ENCODE data around the gene RNU7-1. TPM values are rescaled to one million over a fixed set of nuclear protein-coding genes. Genes with fewer than 3 reads are reported as not detected.

Gene RNU7-1
- total and polyA plus RNA-seq, 10 of the 15 experiments (the other 5 are each of a cell fraction or from before 2014, with no cell fraction given) = not detected

DNA sequence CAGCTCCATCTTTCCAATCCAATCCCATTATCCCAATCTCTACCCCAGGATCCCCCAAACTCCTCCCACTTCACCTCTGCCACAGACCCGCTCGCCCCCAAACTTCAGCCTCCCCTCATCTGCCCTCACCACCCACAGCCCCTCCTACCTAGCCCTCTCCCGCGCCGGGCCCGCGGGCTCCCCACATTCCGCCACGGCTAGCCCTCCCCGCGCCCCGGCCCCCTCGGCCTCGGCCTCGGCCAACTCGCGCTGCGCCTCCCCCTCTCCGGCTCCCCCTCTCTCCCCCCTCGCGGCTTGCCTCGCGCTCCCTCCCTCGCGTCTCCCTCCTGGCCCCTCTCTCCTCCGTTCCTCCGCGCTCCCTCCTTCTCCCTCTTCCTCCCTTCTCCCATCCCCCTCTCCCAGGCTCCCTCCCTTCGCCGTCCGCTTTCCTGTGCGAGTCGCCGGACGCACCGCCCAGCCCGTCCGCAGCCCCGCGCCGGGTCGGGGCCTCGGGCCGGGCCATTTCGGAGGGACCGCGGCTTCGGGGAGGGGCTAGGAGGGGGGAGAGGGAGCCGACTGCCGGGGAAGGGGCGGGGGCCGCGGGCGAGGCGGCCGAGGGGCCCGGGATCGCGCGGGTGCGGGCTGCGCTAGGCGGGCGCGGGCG, 16.1 kb upstream of the RNU7-1 start, which contains the start of gene ATN1:
TSS of gene ATN1 (plus strand) at position 581 of the 643 bp plus-strand sequence. CDS start 6,043 bp downstream, outside the sequence.
- intact Hi-C loops (cut with micrococcal nuclease; ENCODE audit: unreplicated experiment) = no loop called here
- no TSS peak for BruUV-seq (replicated peaks)
- ChIA-PET RAD21 (ENCODE audit: unreplicated experiment) (interaction anchor here (0.6 to 4.6 kb wide), 4 partner anchors 12 to 38 kb away, joined by 3 to 45 read pairs (median 12); partner anchors contain the start of genes C12orf57 and RNU7-1), CTCF (interaction anchor here (1.0 to 6.2 kb wide), 8 partner anchors 10 to 183 kb away, joined by 3 to 111 read pairs (median 6); partner anchors contain the start of genes C12orf57, C1RL, RNU7-1 and SPSB2), SMC1A (ENCODE audit: uncharacterized antibody, unreplicated experiment) (interaction anchor here (0.6 to 3.9 kb wide), 6 partner anchors 17 to 185 kb away, joined by 3 to 29 read pairs (median 6); partner anchors contain the start of genes C12orf57 and RNU7-1), POLR2A (interaction anchor here (0.9 to 4.8 kb wide), 5 partner anchors 10 to 74 kb away, joined by 4 to 28 read pairs (median 9); partner anchors contain the start of gene LRRC23)
- Histone ChIP-seq H3K4me3 (peak within 1 kb of the TSS; percentile 95), H3K36me3 (ENCODE audit: control insufficient read depth in 2 of 2, insufficient read depth in 2 of 2, low read length in 1 of 2) (peaks cover 0 to 3% of the 10 kb centered on the region in 2 experiments; a peak in 1 of 4 replicates), H4K20me1 (ENCODE audit: control insufficient read depth, insufficient read depth) (no peaks in the 10 kb centered on the region), H3K9ac (ENCODE audit: control insufficient read depth, insufficient read depth, low read length) (peak within 1 kb of the TSS; percentile 90), H2AFZ (ENCODE audit: control insufficient read depth, low read depth, low read length) (peak within 1 kb of the TSS; percentile 79), H3K9me3 (replicated peaks; ENCODE audit: control insufficient read depth, insufficient read depth, low read length) (no peaks in the 10 kb centered on the region), H3K4me1 (ENCODE audit: control insufficient read depth, insufficient read depth, low read length) (peaks cover 37% of the 10 kb centered on the region), H3K27me3 (replicated peaks in 1 of 2; ENCODE audit: control insufficient read depth in 2 of 2, insufficient read depth in 2 of 2, low read length in 1 of 2) (no peaks in the 10 kb centered on the region), H3K79me2 (ENCODE audit: control insufficient read depth, insufficient read depth, low read length) (peaks cover 40% of the 10 kb centered on the region), H3K27ac (ENCODE audit: control insufficient read depth, insufficient read depth) (peak within 1 kb of the TSS; percentile 86), H3K4me2 (ENCODE audit: control insufficient read depth, insufficient read depth) (peak within 1 kb of the TSS; percentile 95)
- ATAC-seq (peak; percentile 43), FAIRE-seq (no peak), DNase-seq (ENCODE audit: low read depth, low spot score) (no peak)
- in situ Hi-C loops (cut with MboI) = no loop called here
- TF ChIP-seq RUNX3 (IDR thresholded peaks at IDR 0.05; ENCODE audit: low read length) (peak; percentile 7; the same call in 1 of the 2 replicates), ZNF274 (IDR thresholded peaks at IDR 0.05; ENCODE audit: insufficient read depth, insufficient read length) (no peak), YY1 (IDR thresholded peaks at IDR 0.05; ENCODE audit: low read depth, low read length) (0 out of 2 replicates have a peak, but pooled peaks have one; percentile 24), MYC (IDR thresholded peaks at IDR 0.05; ENCODE audit: insufficient read depth, insufficient read length, insufficient replicate concordance, low read length, severe bottlenecking) (peak; percentile 30), NBN (IDR thresholded peaks at IDR 0.05) (peak; percentile 70; the same call in 1 of the 2 replicates), RB1 (IDR thresholded peaks at IDR 0.05; ENCODE audit: borderline replicate concordance) (peak; percentile 60; the same call in 1 of the 2 replicates), POLR2A (IDR thresholded peaks at IDR 0.05; ENCODE audit: low read depth, low read length) (peak; percentile 79), PAX5 (IDR thresholded peaks at IDR 0.05; ENCODE audit: borderline replicate concordance, low read depth, low read length) (peak; percentile 18; the same call in 1 of the 2 replicates), IKZF1 (conservative IDR thresholded peaks at IDR 0.05) (peak; percentile 57), TBL1XR1 (IDR thresholded peaks at IDR 0.05; ENCODE audit: low read depth, low read length) (no peak), IKZF2 (IDR thresholded peaks at IDR 0.05) (peak; percentile 33 to 45; a peak in 2 of 4 replicates), TAF1 (IDR thresholded peaks at IDR 0.05; ENCODE audit: borderline replicate concordance, low read depth, low read length) (0 out of 2 replicates have a peak, but pooled peaks have one; percentile 8), ZNF384 (IDR thresholded peaks at IDR 0.05; ENCODE audit: borderline replicate concordance, low read depth, low read length) (no peak), DPF2 (IDR thresholded peaks at IDR 0.05) (0 out of 2 replicates have a peak, but pooled peaks have one; percentile 16), CHD2 (IDR thresholded peaks at IDR 0.05; ENCODE audit: borderline replicate concordance, low read depth, low read length) (peak; percentile 60), EED (IDR thresholded peaks at IDR 0.05; ENCODE audit: low read depth) (peak; percentile 38; the same call in 1 of the 2 replicates)
- TF ChIP-seq, protein P1, sequence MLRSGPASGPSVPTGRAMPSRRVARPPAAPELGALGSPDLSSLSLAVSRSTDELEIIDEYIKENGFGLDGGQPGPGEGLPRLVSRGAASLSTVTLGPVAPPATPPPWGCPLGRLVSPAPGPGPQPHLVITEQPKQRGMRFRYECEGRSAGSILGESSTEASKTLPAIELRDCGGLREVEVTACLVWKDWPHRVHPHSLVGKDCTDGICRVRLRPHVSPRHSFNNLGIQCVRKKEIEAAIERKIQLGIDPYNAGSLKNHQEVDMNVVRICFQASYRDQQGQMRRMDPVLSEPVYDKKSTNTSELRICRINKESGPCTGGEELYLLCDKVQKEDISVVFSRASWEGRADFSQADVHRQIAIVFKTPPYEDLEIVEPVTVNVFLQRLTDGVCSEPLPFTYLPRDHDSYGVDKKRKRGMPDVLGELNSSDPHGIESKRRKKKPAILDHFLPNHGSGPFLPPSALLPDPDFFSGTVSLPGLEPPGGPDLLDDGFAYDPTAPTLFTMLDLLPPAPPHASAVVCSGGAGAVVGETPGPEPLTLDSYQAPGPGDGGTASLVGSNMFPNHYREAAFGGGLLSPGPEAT (IDR thresholded peaks at IDR 0.05; ENCODE audit: low read depth) = peak; percentile 42; the same call in 1 of the 2 replicates
- TF ChIP-seq, protein P2, sequence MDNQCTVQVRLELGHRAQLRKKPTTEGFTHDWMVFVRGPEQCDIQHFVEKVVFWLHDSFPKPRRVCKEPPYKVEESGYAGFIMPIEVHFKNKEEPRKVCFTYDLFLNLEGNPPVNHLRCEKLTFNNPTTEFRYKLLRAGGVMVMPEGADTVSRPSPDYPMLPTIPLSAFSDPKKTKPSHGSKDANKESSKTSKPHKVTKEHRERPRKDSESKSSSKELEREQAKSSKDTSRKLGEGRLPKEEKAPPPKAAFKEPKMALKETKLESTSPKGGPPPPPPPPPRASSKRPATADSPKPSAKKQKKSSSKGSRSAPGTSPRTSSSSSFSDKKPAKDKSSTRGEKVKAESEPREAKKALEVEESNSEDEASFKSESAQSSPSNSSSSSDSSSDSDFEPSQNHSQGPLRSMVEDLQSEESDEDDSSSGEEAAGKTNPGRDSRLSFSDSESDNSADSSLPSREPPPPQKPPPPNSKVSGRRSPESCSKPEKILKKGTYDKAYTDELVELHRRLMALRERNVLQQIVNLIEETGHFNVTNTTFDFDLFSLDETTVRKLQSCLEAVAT (IDR thresholded peaks at IDR 0.05) = 0 out of 2 replicates have a peak, but pooled peaks have one; percentile 40
- TF ChIP-seq, protein P3, sequence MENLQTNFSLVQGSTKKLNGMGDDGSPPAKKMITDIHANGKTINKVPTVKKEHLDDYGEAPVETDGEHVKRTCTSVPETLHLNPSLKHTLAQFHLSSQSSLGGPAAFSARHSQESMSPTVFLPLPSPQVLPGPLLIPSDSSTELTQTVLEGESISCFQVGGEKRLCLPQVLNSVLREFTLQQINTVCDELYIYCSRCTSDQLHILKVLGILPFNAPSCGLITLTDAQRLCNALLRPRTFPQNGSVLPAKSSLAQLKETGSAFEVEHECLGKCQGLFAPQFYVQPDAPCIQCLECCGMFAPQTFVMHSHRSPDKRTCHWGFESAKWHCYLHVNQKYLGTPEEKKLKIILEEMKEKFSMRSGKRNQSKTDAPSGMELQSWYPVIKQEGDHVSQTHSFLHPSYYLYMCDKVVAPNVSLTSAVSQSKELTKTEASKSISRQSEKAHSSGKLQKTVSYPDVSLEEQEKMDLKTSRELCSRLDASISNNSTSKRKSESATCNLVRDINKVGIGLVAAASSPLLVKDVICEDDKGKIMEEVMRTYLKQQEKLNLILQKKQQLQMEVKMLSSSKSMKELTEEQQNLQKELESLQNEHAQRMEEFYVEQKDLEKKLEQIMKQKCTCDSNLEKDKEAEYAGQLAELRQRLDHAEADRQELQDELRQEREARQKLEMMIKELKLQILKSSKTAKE (IDR thresholded peaks at IDR 0.05; ENCODE audit: low read depth, poor library complexity, severe bottlenecking) = no peak
- 6% methylated on average over 2 of the region's 66 CpGs for WGBS (ENCODE audit: insufficient coverage, insufficient replicate concordance, low lambda C conversion rate, missing lambda C conversion rate)

Data from GM12878 (cell line).